Right cardiac atrium (tissue), 5 donors: ENCODE measurements around the gene IMPA2. TPM values are rescaled to one million over a fixed set of nuclear protein-coding genes. Genes with fewer than 3 reads are reported as not detected.
"Not testable (repeated sequence)": the region's sequence is repeated elsewhere in the genome, so short reads cannot be mapped to it uniquely, and the experiment has no call there.

Experiments
- ATAC-seq, 2 donors: fragments of 200-7000 bp; cut with Tn5 transposase; one replicate each; pipeline versions ENCODE4 v1.8.0 to v1.9.1; 2020; ENCODE audit warnings: moderate library complexity in 2 of 2, mild to moderate bottlenecking in 1 of 2
- DNase-seq, 3 donors: peaks; one replicate each; pipeline ENCODE4 v3.0.0-alpha.2; 2020
- H3K27ac ChIP-seq: one replicate; pipeline ENCODE4 v1.5.1; 2013; ENCODE audit warnings: mild to moderate bottlenecking, low read length, control low read depth, moderate library complexity
- H3K27me3 ChIP-seq: one replicate; pipeline ENCODE4 v1.6.1; 2013; ENCODE audit not compliant: control insufficient read depth, insufficient read depth
- H3K4me1 ChIP-seq: one replicate; pipeline ENCODE4 v1.6.1; 2013; ENCODE audit warnings: low read length; ENCODE audit not compliant: control insufficient read depth, insufficient read depth
- H3K4me3 ChIP-seq: one replicate; pipeline ENCODE4 v1.5.1; 2013; ENCODE audit warnings: low read length, control low read depth
- H3K9me3 ChIP-seq: one replicate; pipeline ENCODE4 v1.6.1; 2013; ENCODE audit warnings: low read length; ENCODE audit not compliant: control insufficient read depth
- WGBS: extraction: QIAGEN DNeasy Blood & Tissue Kit; methylation state at CpG from one replicate; pipeline ENCODE4 v1.1.7; 2013; 5-methylcytosine and 5-hydroxymethylcytosine counted together
- intact Hi-C, 4 donors: fragments of 100-400 bp; cut with DNase I; formaldehyde crosslinking; loops; one replicate each; pipeline versions ENCODE4 v1.11.0 to v1.14.0; 2022 to 2023
- polyA plus RNA-seq: library from polyadenylated mRNA; stranded (reverse); fragments of 200-250 nt; gene quantifications from one replicate; pipeline ENCODE4 v1.2.3, GENCODE V29; 2013
- total RNA-seq, 4 donors: library from RNA; stranded (reverse); fragmentation: NEBNext Ultra II Directional; extraction: Animal tissue kit (Norgen Biotek cat#: 25700); gene quantifications; one replicate each; pipeline ENCODE4 v1.2.1, GENCODE V29; 2021
- donor health status: healthy with polysubstance abuse.
- donor health status: DM: no; HTN: yes; CAD: no.
- donor health status: DM: no; HTN: no; CAD: no.
- donor health status: DM: no; HTN: yes; CAD: no; lungs with severe emphysema.
- donor health status: DM: yes; HTN: yes; CAD: no.

IMPA2 gene
- total and polyA plus RNA-seq, 5 donors: 19.8 to 26.9 (median 21.9) TPM

DNA sequence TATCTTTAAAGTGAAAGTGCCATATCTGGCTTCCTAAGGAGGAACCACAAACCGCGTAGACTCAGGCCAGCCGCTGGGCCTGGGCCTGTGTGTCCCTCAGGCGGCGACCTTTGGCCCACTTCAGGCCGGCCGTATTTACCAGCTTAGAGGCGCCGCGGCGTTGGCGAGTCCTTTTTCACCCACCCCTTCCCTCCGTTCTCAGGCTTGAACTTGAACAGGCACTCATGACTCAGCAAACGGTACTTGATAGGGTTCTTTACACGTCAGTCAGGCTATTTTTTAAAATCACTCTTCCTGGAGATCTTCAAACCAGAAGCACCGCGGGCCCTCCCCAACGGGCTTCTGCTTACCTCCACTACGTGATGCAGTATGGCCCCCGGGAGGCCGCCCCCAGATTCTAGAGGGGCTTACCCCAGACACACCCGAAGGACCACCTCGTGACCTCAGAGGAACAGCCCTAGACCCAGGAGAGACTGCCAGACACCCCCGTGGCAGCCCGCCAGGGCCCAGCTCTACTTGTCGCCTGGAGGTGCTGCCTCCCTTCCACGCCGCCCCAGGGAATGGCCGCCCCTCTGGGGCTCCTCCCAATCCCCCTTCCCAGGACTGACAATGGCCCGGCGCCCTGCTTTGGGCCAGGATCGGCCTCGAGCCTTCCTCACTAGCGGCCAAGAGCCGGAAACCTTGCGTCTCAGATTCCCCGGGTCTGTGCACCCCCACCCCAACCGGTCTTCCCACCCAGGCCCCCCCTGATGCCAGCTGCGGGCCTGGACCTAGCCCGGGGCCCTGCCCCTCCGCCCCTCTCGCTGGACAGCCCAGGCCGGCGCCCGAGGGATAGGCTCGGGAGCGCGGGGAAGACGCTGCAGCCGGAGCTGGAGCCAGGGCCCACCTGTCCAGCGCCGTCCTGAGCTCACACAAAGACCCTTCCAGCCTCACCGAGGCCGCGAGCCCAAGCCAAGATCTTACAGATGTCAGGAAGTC, 33.8 kb upstream of the IMPA2 start:
- intact Hi-C loops: loop anchor here in 2 of 4 donors (2.0 to 5.0 kb wide), 2 partner anchors 33 to 35 kb away; partner anchors contain the start of gene IMPA2 (in 2 of the 2)
- H3K4me1 ChIP-seq: no peaks in the 10 kb centered on the region
- peak overlapping the region; percentile 91 for H3K27ac ChIP-seq
- no peaks in the 10 kb centered on the region for H3K27me3 ChIP-seq
- peak overlapping the region; percentile 52 for H3K4me3 ChIP-seq
- DNase-seq (peak; percentile 96 to 98 (median 97)), ATAC-seq (peak; percentile 99)
- 8% methylated on average over 55 of the region's 55 CpGs for WGBS
- no peaks in the 10 kb centered on the region for H3K9me3 ChIP-seq

DNA sequence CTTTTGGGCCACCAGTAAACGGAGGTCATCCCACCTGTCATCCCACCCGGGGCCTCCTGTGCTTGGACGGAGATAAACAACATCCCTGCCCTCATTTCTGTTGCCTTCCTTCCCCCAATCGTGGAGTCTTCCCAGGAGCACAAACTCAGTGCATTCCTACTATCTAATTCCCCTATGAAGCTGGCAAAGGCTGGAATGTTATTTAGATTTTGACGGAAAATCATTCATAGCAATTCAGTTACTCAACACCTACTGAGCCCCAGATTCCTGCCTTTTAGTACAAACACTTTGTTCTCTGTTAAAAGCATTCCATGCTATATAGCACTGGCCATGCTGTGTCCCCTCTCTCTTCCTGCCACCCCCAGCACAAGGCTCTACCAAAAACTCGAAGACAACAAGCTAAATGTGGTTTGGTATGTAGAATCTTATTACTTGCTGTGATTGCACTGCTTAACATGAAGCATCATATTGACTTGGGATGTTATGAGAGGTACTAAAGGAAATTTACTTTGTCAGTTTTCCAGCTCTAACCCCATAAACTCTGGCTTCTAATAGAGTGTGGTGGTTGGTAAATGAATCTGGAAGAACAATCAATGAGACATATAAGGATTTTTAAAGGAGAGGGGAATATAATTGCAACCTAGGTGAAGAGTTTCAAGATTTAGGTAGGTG, 32.3 kb upstream of the IMPA2 start:
- H3K4me3 ChIP-seq: no peak overlapping the region
- intact Hi-C loops: loop anchor here in 1 of 4 donors (5.0 kb wide), 1 partner anchor 33 kb away; the partner anchor contains the start of gene IMPA2
- H3K9me3 ChIP-seq: no peaks in the 10 kb centered on the region
- no peak overlapping the region for H3K27ac ChIP-seq
- no peak for ATAC-seq
- 64% methylated on average over 6 of the region's 6 CpGs for WGBS
- H3K4me1 ChIP-seq: no peaks in the 10 kb centered on the region
- H3K27me3 ChIP-seq: no peaks in the 10 kb centered on the region
- no peak for DNase-seq

- intact Hi-C loops: no loop called here
- 85% methylated on average over 5 of the region's 5 CpGs for WGBS
- ATAC-seq: no peak
- no peak for DNase-seq
- H3K27ac ChIP-seq: no peak overlapping the region
- no peak overlapping the region for H3K4me3 ChIP-seq
- H3K27me3 ChIP-seq: no peaks in the 10 kb centered on the region
- no peaks in the 10 kb centered on the region for H3K9me3 ChIP-seq
- peaks cover 2% of the 10 kb centered on the region for H3K4me1 ChIP-seq
These were observed 30.5 kb upstream of the IMPA2 start for GRCh38 chr18:11950824-11951223.

GRCh38 chr18:11951390-11951851, 29.9 kb upstream of the IMPA2 start:
- Histone ChIP-seq H3K27ac (no peak overlapping the region), H3K4me3 (no peak overlapping the region)
- intact Hi-C loops: no loop called here

GRCh38 chr18:11953113-11953512, 28.2 kb upstream of the IMPA2 start:
- Histone ChIP-seq H3K4me1 (peaks cover 2% of the 10 kb centered on the region), H3K4me3 (no peak overlapping the region), H3K27ac (no peak overlapping the region), H3K9me3 (peaks cover 2% of the 10 kb centered on the region), H3K27me3 (no peaks in the 10 kb centered on the region)
- WGBS: 54% methylated on average over 5 of the region's 5 CpGs
- DNase-seq: no peak
- no peak for ATAC-seq
- intact Hi-C loops: no loop called here

More at GRCh38 chr18:11951390-11951851, 29.9 kb upstream of the IMPA2 start:
- Histone ChIP-seq H3K4me1 (peaks cover 2% of the 10 kb centered on the region), H3K9me3 (no peaks in the 10 kb centered on the region), H3K27me3 (no peaks in the 10 kb centered on the region)
- ATAC-seq (no peak), DNase-seq (no peak)
- 54% methylated on average over 9 of the region's 9 CpGs for WGBS

DNA sequence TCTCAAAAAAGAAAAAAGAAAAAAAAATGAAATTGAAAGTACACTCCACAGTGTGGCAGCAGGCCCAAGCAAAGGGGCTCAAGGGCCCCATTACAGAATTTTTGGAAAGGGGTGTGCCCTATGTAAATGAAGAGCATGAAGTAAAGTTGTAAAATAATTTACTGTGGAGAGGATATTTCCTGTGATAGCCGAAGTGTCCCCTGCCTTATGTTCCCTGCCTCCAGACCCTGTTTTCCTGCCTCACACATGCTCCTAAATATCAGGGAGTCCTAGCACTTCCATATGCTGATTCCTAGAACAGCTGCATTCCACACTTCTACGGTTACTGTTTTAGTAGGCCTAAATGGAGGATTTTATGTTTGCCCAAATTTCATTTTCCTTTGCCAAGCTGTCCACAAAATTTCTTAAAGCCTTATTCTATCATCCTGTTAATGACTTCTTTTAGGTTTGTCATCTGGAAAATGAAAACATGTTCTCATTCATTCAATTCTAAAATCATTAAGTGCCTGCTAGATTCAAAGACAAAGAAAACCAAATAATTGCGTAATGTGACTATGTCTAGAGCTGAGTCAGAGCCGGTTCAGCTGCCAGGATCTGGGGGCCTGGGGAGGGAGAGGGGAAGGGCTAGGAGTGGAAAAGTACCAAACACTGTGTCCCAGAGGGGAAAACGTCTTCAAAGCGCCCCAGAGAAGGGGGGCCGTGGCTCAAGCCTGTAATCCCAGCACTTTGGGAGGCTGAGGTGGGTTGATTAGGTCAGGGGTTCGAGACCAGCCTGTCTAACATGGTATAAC, 25.9 kb upstream of the IMPA2 start:
- peak; percentile 43 to 82 for ATAC-seq
- no peak overlapping the region for H3K27ac ChIP-seq
- 51% methylated on average over 8 of the region's 8 CpGs for WGBS

DNA sequence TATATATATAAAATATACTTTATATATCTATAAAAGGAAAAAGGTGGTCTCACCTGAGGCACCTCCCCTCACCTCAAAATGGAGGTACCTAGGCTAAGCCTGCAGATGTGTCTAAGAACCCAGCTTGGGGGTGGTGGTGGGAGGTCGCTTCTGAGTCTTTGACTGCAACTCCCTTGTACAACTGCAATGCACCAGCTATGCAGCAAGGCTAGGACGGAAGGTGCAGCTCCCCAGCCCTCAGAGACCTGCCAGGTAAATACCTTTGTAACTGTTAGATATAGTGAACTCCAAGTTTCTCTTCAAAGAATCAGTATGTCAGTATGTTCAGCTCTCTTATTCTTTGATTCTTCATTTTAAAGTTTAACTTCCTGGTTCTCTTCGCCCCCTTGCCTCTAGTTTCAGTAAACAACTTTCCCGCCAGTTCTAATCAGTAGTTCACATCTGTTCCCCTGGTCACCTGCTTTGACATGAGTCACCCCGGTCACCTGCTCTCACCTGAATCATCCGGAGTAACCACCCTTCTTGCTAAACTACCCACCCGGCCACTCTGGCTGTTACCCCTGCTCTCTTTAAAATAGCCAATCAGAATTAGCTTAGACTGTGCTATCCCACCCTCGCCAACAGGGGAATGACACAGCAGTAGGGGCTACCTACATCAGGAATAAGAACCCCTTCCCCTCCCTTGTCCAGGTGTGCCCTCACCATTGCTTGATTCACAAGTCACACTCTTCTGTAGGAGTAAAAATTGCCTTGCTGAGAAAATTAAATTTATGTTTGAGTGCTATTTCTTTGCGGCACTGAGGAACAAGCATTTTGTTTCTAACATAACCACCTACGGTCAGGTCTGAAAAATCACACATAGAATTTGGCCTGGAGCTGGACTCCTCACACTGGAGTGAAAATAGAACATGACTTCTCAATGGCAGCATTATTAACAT, 24.7 kb upstream of the IMPA2 start:
- peaks cover 2% of the 10 kb centered on the region for H3K9me3 ChIP-seq
- no peak overlapping the region for H3K27ac ChIP-seq
- intact Hi-C loops: no loop called here
- peaks cover 2% of the 10 kb centered on the region for H3K4me1 ChIP-seq
- no peak overlapping the region for H3K4me3 ChIP-seq
- no peak for DNase-seq
- WGBS: 95% methylated on average over 10 of the region's 10 CpGs
- H3K27me3 ChIP-seq: no peaks in the 10 kb centered on the region
- ATAC-seq: no peak

More for the DNA sequence above, 25.9 kb upstream of the IMPA2 start:
- H3K27me3 ChIP-seq: no peaks in the 10 kb centered on the region
- DNase-seq: peak in 1 of 3 donors; percentile 57
- H3K4me3 ChIP-seq: no peak overlapping the region
- H3K9me3 ChIP-seq: peaks cover 2% of the 10 kb centered on the region
- intact Hi-C loops: no loop called here
- peaks cover 2% of the 10 kb centered on the region for H3K4me1 ChIP-seq

DNA sequence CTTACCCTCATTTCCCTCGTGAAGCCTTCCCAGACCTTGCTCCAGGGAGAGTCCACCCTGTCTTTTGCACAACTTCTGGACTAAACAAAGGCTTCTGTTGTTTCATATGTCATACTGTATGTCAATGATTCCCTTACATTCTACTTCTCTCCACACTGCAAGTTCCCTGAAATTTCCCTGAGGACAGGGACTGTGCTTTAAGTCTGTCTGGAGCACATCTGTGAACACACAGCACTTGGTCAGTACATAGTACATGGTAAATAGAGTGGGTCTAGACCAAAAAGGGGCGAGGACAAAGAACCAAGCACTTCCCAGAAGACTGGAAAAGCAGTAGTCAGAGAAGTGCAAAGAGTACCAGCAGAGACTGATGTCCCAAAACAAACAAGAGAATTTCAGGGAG, 23.7 kb upstream of the IMPA2 start:
- no peak overlapping the region for H3K4me3 ChIP-seq
- no peaks in the 10 kb centered on the region for H3K27me3 ChIP-seq
- ATAC-seq: no peak
- peaks cover 2% of the 10 kb centered on the region for H3K4me1 ChIP-seq
- no peak overlapping the region for H3K27ac ChIP-seq
- no peak for DNase-seq
- H3K9me3 ChIP-seq: peaks cover 2% of the 10 kb centered on the region
- intact Hi-C loops: no loop called here
- 68% methylated on average over 2 of the region's 2 CpGs for WGBS

DNA sequence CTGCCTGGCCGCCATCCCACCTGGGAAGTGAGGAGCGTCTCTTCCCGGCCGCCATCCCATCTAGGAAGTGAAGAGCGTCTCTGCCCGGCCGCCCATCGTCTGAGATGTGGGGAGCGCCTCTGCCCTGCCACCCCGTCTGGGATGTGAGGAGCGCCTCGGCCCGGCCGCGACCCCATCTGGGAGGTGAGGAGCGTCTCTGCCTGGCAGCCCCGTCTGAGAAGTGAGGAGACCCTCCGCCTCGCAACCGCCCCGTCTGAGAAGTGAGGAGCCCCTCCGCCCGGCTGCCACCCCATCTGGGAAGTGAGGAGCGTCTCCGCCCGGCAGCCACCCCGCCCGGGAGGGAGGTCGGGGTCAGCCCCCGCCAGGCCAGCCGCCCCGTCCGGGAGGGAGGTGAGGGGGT, 21.7 kb upstream of the IMPA2 start:
- DNase-seq, H3K27me3 ChIP-seq, intact Hi-C loops, H3K4me3 ChIP-seq, ATAC-seq, H3K9me3 ChIP-seq, H3K4me1 ChIP-seq, H3K27ac ChIP-seq: not testable (repeated sequence)
- WGBS: 95% methylated on average over 33 of the region's 33 CpGs
